HepG2 (cell line): ENCODE data around the gene ANTKMT. TPM values are rescaled to one million over a fixed set of nuclear protein-coding genes. Genes with fewer than 3 reads are reported as not detected.

ENCODE experiments used
- HOXA9 ChIP-seq: sonication (generic); formaldehyde crosslinking; IDR thresholded peaks from 2 replicates; pipeline ENCODE4 v1.8.1; 2022; ENCODE audit warnings: missing genetic modification reagents, mild to moderate bottlenecking, moderate library complexity, borderline replicate concordance
- IRF2 ChIP-seq: IDR thresholded peaks from 2 replicates; pipeline ENCODE4 v1.6.1; 2018; ENCODE audit warnings: missing genetic modification reagents, missing compliant biosample characterization
- JUN ChIP-seq: sonication (generic); formaldehyde crosslinking; IDR thresholded peaks from 2 replicates; pipeline ENCODE4 v1.4.0; 2020; ENCODE audit warnings: mild to moderate bottlenecking, missing genetic modification reagents
- ONECUT2 ChIP-seq: sonication (generic); formaldehyde crosslinking; IDR thresholded peaks from 2 replicates; pipeline ENCODE4 v1.4.0; 2020; ENCODE audit warnings: missing genetic modification reagents
- REST ChIP-seq, 2 experiments: IDR thresholded peaks; 2 replicates each; pipeline ENCODE4 v1.6.1; 2011 to 2012; ENCODE audit warnings: low read length in 2 of 2, borderline replicate concordance in 1 of 2, low read depth in 1 of 2, mild to moderate bottlenecking in 1 of 2, moderate library complexity in 1 of 2
- TBX2 ChIP-seq: sonication (generic); formaldehyde crosslinking; IDR thresholded peaks from 2 replicates; pipeline ENCODE4 v1.5.0; 2020; ENCODE audit warnings: missing genetic modification reagents, mild to moderate bottlenecking, borderline replicate concordance
- TP53 ChIP-seq: sonication (generic); formaldehyde crosslinking; conservative IDR thresholded peaks from 2 replicates; pipeline ENCODE4 v1.4.0; 2020; ENCODE audit warnings: missing genetic modification reagents
- ZNF343 ChIP-seq: sonication (generic); formaldehyde crosslinking; IDR thresholded peaks from 2 replicates; pipeline ENCODE4 v1.4.0; 2020; ENCODE audit warnings: mild to moderate bottlenecking, missing genetic modification reagents
- ZNF644 ChIP-seq: IDR thresholded peaks from 2 replicates; pipeline ENCODE4 v1.6.1; 2016; ENCODE audit warnings: low read depth
- ZNF740 ChIP-seq: sonication (generic); formaldehyde crosslinking; IDR thresholded peaks from 2 replicates; pipeline ENCODE4 v1.4.0; 2020; ENCODE audit warnings: missing genetic modification reagents
- polyA plus RNA-seq, 8 experiments: library from polyadenylated mRNA; depleted of rRNA in 3 of 8; stranded (reverse) in 7 of 8; unstranded in 1 of 8; fragments of >200 nt; fragmentation: Illumina TruSeq in 4 of 8; extraction: Trizol in 4 of 8; gene quantifications; 2 replicates each; pipeline versions ENCODE4 v1.2.1 to v1.2.3, GENCODE V29; 2011 to 2016; ENCODE audit warnings: low read depth in 4 of 8, missing spikeins in 1 of 8, mixed read lengths in 1 of 8; ENCODE audit not compliant: insufficient read depth in 1 of 8
- total RNA-seq, 5 experiments: library from RNA; depleted of rRNA; stranded (reverse); fragments of >200 nt; fragmentation: Illumina TruSeq; extraction: Trizol; gene quantifications; 2 replicates each; pipeline ENCODE4 v1.2.3, GENCODE V29; 2016; ENCODE audit warnings: low read depth in 1 of 5
- TF ChIP-seq, protein P1 (sequence below): sonication (generic); formaldehyde crosslinking; IDR thresholded peaks from 2 replicates; pipeline ENCODE4 v1.8.1; 2023; ENCODE audit warnings: mild to moderate bottlenecking, missing genetic modification reagents
- TF ChIP-seq, protein P2 (sequence below): IDR thresholded peaks from 2 replicates; pipeline ENCODE4 v1.6.1; 2018; ENCODE audit warnings: missing genetic modification reagents
- TF ChIP-seq, protein P3 (sequence below): IDR thresholded peaks from 2 replicates; pipeline ENCODE4 v1.6.1; 2016; ENCODE audit warnings: low read depth, missing genetic modification reagents, missing compliant biosample characterization

Gene ANTKMT
- total and polyA plus RNA-seq, 2 of the 13 experiments (the other 11 are each of a cell fraction or from before 2014, with no cell fraction given): 7.5 to 47.8 TPM

GRCh38 chr16:720990-721764 is at the start of gene ANTKMT (continued):
- TF ChIP-seq JUN (CRISPR knock-in tag) (peak; percentile 33; the same call in 1 of the 2 replicates), TP53 (CRISPR knock-in tag) (no peak), HOXA9 (CRISPR knock-in tag) (peak; percentile 78), IRF2 (CRISPR knock-in tag) (no peak), ZNF644 (no peak), TBX2 (peak; percentile 75; the same call in 1 of the 2 replicates), REST (IDR thresholded peaks at IDR 0.05; ENCODE audit: borderline replicate concordance in 1 of 2, low read depth in 1 of 2, low read length in 2 of 2) (peak in 1 of 2 experiments; percentile 22; a peak in 1 of 4 replicates), ONECUT2 (CRISPR knock-in tag) (no peak), ZNF343 (CRISPR knock-in tag) (peak; percentile 48; the same call in 1 of the 2 replicates), ZNF740 (no peak; the same call in 1 of the 2 replicates)
- TF ChIP-seq, protein P1, sequence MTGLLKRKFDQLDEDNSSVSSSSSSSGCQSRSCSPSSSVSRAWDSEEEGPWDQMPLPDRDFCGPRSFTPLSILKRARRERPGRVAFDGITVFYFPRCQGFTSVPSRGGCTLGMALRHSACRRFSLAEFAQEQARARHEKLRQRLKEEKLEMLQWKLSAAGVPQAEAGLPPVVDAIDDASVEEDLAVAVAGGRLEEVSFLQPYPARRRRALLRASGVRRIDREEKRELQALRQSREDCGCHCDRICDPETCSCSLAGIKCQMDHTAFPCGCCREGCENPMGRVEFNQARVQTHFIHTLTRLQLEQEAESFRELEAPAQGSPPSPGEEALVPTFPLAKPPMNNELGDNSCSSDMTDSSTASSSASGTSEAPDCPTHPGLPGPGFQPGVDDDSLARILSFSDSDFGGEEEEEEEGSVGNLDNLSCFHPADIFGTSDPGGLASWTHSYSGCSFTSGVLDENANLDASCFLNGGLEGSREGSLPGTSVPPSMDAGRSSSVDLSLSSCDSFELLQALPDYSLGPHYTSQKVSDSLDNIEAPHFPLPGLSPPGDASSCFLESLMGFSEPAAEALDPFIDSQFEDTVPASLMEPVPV (CRISPR knock-in tag): peak; percentile 83
- TF ChIP-seq, protein P2, sequence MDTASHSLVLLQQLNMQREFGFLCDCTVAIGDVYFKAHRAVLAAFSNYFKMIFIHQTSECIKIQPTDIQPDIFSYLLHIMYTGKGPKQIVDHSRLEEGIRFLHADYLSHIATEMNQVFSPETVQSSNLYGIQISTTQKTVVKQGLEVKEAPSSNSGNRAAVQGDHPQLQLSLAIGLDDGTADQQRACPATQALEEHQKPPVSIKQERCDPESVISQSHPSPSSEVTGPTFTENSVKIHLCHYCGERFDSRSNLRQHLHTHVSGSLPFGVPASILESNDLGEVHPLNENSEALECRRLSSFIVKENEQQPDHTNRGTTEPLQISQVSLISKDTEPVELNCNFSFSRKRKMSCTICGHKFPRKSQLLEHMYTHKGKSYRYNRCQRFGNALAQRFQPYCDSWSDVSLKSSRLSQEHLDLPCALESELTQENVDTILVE: no peak; the same call in 1 of the 2 replicates
- TF ChIP-seq, protein P3, sequence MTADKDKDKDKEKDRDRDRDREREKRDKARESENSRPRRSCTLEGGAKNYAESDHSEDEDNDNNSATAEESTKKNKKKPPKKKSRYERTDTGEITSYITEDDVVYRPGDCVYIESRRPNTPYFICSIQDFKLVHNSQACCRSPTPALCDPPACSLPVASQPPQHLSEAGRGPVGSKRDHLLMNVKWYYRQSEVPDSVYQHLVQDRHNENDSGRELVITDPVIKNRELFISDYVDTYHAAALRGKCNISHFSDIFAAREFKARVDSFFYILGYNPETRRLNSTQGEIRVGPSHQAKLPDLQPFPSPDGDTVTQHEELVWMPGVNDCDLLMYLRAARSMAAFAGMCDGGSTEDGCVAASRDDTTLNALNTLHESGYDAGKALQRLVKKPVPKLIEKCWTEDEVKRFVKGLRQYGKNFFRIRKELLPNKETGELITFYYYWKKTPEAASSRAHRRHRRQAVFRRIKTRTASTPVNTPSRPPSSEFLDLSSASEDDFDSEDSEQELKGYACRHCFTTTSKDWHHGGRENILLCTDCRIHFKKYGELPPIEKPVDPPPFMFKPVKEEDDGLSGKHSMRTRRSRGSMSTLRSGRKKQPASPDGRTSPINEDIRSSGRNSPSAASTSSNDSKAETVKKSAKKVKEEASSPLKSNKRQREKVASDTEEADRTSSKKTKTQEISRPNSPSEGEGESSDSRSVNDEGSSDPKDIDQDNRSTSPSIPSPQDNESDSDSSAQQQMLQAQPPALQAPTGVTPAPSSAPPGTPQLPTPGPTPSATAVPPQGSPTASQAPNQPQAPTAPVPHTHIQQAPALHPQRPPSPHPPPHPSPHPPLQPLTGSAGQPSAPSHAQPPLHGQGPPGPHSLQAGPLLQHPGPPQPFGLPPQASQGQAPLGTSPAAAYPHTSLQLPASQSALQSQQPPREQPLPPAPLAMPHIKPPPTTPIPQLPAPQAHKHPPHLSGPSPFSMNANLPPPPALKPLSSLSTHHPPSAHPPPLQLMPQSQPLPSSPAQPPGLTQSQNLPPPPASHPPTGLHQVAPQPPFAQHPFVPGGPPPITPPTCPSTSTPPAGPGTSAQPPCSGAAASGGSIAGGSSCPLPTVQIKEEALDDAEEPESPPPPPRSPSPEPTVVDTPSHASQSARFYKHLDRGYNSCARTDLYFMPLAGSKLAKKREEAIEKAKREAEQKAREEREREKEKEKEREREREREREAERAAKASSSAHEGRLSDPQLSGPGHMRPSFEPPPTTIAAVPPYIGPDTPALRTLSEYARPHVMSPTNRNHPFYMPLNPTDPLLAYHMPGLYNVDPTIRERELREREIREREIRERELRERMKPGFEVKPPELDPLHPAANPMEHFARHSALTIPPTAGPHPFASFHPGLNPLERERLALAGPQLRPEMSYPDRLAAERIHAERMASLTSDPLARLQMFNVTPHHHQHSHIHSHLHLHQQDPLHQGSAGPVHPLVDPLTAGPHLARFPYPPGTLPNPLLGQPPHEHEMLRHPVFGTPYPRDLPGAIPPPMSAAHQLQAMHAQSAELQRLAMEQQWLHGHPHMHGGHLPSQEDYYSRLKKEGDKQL (CRISPR knock-in tag): no peak
